SHP77 (cell line): ENCODE data around the gene CES3.

ENCODE experiments used
- DNase-seq, 2 experiments: peaks; one replicate each; lab custom pipeline; 2025; lab: John Stamatoyannopoulos, UW

The CES3 gene

GRCh38 chr16:66961065-66961744 lies at the start of gene CES3:
Gene CES3, plus strand, starts transcription at chr16:66961266. Its CDS starts 42 bp downstream, at chr16:66961308.
- peak; percentile 77 to 87 for DNase-seq

GRCh38 chr16:66911801-66912200 lies 49.3 kb upstream of the CES3 start:
- no peak for DNase-seq

GRCh38 chr16:66913081-66913480 lies 48.0 kb upstream of the CES3 start:
- no peak for DNase-seq

- DNase-seq = no peak
Observed at GRCh38 chr16:66913711-66914110, 47.4 kb upstream of the CES3 start.

- DNase-seq = no peak
Observed at GRCh38 chr16:66914541-66914940, 46.5 kb upstream of the CES3 start.

- DNase-seq = no peak
Observed at GRCh38 chr16:66915041-66915440, 46.0 kb upstream of the CES3 start.

GRCh38 chr16:66916518-66916917 lies 44.5 kb upstream of the CES3 start:
- no peak for DNase-seq

- no peak for DNase-seq
Observed at GRCh38 chr16:66917741-66918140, 43.3 kb upstream of the CES3 start.

GRCh38 chr16:66918355-66918754 lies 42.7 kb upstream of the CES3 start:
- DNase-seq = no peak

- DNase-seq = no peak
Observed at GRCh38 chr16:66918803-66919568, 42.1 kb upstream of the CES3 start, which contains the start of gene CDH16. Gene CDH16, minus strand, starts transcription at chr16:66918885. Its CDS starts 820 bp downstream, at chr16:66918065.

- no peak for DNase-seq
Observed at GRCh38 chr16:66919569-66920298, 41.3 kb upstream of the CES3 start.

- DNase-seq = no peak
Observed at GRCh38 chr16:66920299-66920590, 40.8 kb upstream of the CES3 start.

GRCh38 chr16:66920924-66921680 lies 40.0 kb upstream of the CES3 start:
- no peak for DNase-seq

- no peak for DNase-seq
Observed at GRCh38 chr16:66921729-66922450, 39.2 kb upstream of the CES3 start.

GRCh38 chr16:66923247-66923731 lies 37.8 kb upstream of the CES3 start:
- peak in 1 of 2 experiments; percentile 30 for DNase-seq

GRCh38 chr16:66923866-66924265 lies 37.2 kb upstream of the CES3 start:
- no peak for DNase-seq

- DNase-seq = no peak
Observed at GRCh38 chr16:66924527-66925321, 36.3 kb upstream of the CES3 start.

- no peak for DNase-seq
Observed at GRCh38 chr16:66925322-66925840, 35.7 kb upstream of the CES3 start, which contains the start of gene RRAD. Gene RRAD, minus strand, starts transcription at chr16:66925535. Its CDS starts 356 bp downstream, at chr16:66925179.

GRCh38 chr16:66926171-66926947 lies 34.7 kb upstream of the CES3 start:
- no peak for DNase-seq
